NT2/D1 (cell line): ENCODE data around the gene HOXA4.

Experiments
- DNase-seq: peaks from one replicate; pipeline ENCODE4 v3.0.0-alpha.2; 2011; ENCODE audit warnings: low read depth, low spot score
- H3K27me3 ChIP-seq: 2 replicates; pipeline ENCODE4 v1.6.0; 2011; ENCODE audit warnings: mild to moderate bottlenecking; ENCODE audit not compliant: insufficient read length, insufficient read depth
- H3K36me3 ChIP-seq: 2 replicates; pipeline ENCODE4 v1.6.1; 2011; ENCODE audit warnings: mild to moderate bottlenecking, low read length, mixed read lengths; ENCODE audit not compliant: insufficient read depth, insufficient read length
- H3K4me1 ChIP-seq: 2 replicates; pipeline ENCODE4 v1.5.1; 2011; ENCODE audit not compliant: insufficient read depth, insufficient read length
- H3K4me3 ChIP-seq: 2 replicates; pipeline ENCODE4 v1.5.1; 2011; ENCODE audit warnings: low read depth; ENCODE audit not compliant: insufficient read length
- H3K9ac ChIP-seq: 2 replicates; pipeline ENCODE4 v1.6.0; 2011; ENCODE audit warnings: low read depth; ENCODE audit not compliant: insufficient read length
- H3K9me3 ChIP-seq: 2 replicates; pipeline ENCODE4 v1.5.1; 2011; ENCODE audit warnings: mild to moderate bottlenecking, low read length; ENCODE audit not compliant: insufficient read depth
- SUZ12 ChIP-seq: IDR thresholded peaks from 2 replicates; pipeline ENCODE4 v1.6.1; 2011; ENCODE audit not compliant: insufficient read length, insufficient read depth; ENCODE audit errors: extremely low read depth
- YY1 ChIP-seq: IDR thresholded peaks from 2 replicates; pipeline ENCODE4 v1.6.1; 2011; ENCODE audit not compliant: insufficient read length, insufficient read depth
- ZNF274 ChIP-seq: IDR thresholded peaks from 2 replicates; pipeline ENCODE4 v1.6.1; 2011; ENCODE audit warnings: mild to moderate bottlenecking, low read depth, low read length

The HOXA4 gene

GRCh38 chr7:27128034-27128433, 2.5 kb downstream of the HOXA4 start:
- H3K27me3 ChIP-seq: peaks cover 98% of the 10 kb centered on the region
- DNase-seq: no peak
- no peak overlapping the region for H3K9ac ChIP-seq
- TF ChIP-seq SUZ12: peak; percentile 42
- TF ChIP-seq ZNF274: no peak
- H3K4me3 ChIP-seq: no peak overlapping the region
- no peaks in the 10 kb centered on the region for H3K4me1 ChIP-seq
- no peaks in the 10 kb centered on the region; the same call in 1 of the 2 replicates for H3K9me3 ChIP-seq
- no peaks in the 10 kb centered on the region for H3K36me3 ChIP-seq

GRCh38 chr7:27126596-27127327, 3.8 kb downstream of the HOXA4 start:
- Histone ChIP-seq H3K4me3 (no peak overlapping the region), H3K9ac (no peak overlapping the region), H3K4me1 (no peaks in the 10 kb centered on the region), H3K36me3 (no peaks in the 10 kb centered on the region), H3K27me3 (peaks cover 98% of the 10 kb centered on the region), H3K9me3 (no peaks in the 10 kb centered on the region; the same call in 1 of the 2 replicates)
- no peak for TF ChIP-seq YY1
- TF ChIP-seq SUZ12: no peak
- TF ChIP-seq ZNF274: no peak
- DNase-seq: no peak

GRCh38 chr7:27125986-27126394, 4.6 kb downstream of the HOXA4 start:
- Histone ChIP-seq H3K4me1 (no peaks in the 10 kb centered on the region), H3K4me3 (no peak overlapping the region), H3K36me3 (no peaks in the 10 kb centered on the region), H3K9me3 (no peaks in the 10 kb centered on the region), H3K27me3 (peaks cover 98% of the 10 kb centered on the region), H3K9ac (no peak overlapping the region)
- TF ChIP-seq SUZ12 (peak; percentile 6), YY1 (no peak), ZNF274 (no peak)
- DNase-seq: no peak

GRCh38 chr7:27124902-27125689, 5.5 kb downstream of the HOXA4 start:
- no peak overlapping the region for H3K9ac ChIP-seq
- peaks cover 100% of the 10 kb centered on the region for H3K27me3 ChIP-seq
- DNase-seq: no peak
- no peak for TF ChIP-seq SUZ12
- no peak for TF ChIP-seq YY1
- TF ChIP-seq ZNF274: no peak
- H3K4me1 ChIP-seq: no peaks in the 10 kb centered on the region
- H3K4me3 ChIP-seq: no peak overlapping the region
- no peaks in the 10 kb centered on the region for H3K36me3 ChIP-seq
- no peaks in the 10 kb centered on the region for H3K9me3 ChIP-seq

GRCh38 chr7:27124096-27124901, 6.3 kb downstream of the HOXA4 start:
- Histone ChIP-seq H3K9me3 (no peaks in the 10 kb centered on the region), H3K4me1 (no peaks in the 10 kb centered on the region), H3K4me3 (no peak overlapping the region), H3K36me3 (no peaks in the 10 kb centered on the region), H3K27me3 (peaks cover 100% of the 10 kb centered on the region), H3K9ac (no peak overlapping the region)
- TF ChIP-seq YY1 (no peak), SUZ12 (peak; percentile 82)
- no peak for DNase-seq

- no peak for TF ChIP-seq SUZ12
- no peak for TF ChIP-seq ZNF274
- TF ChIP-seq YY1: no peak
- Histone ChIP-seq H3K9me3 (no peaks in the 10 kb centered on the region), H3K9ac (no peak overlapping the region), H3K27me3 (peaks cover 100% of the 10 kb centered on the region), H3K4me3 (no peak overlapping the region), H3K4me1 (no peaks in the 10 kb centered on the region), H3K36me3 (no peaks in the 10 kb centered on the region)
- DNase-seq: no peak
Observed at GRCh38 chr7:27123477-27124053, 7.0 kb downstream of the HOXA4 start.
